ENCODE data around the gene LYPD6B. TPM values are rescaled to one million over a fixed set of nuclear protein-coding genes. Genes with fewer than 3 reads are reported as not detected.

Gene LYPD6B
- total and polyA plus RNA-seq, 2 experiments from 2014 or later: 1.7 to 3.6 TPM

GRCh38 chr2:149042881-149043280 is 4.4 kb downstream of the LYPD6B start (continued):
- TF ChIP-seq, protein P1, sequence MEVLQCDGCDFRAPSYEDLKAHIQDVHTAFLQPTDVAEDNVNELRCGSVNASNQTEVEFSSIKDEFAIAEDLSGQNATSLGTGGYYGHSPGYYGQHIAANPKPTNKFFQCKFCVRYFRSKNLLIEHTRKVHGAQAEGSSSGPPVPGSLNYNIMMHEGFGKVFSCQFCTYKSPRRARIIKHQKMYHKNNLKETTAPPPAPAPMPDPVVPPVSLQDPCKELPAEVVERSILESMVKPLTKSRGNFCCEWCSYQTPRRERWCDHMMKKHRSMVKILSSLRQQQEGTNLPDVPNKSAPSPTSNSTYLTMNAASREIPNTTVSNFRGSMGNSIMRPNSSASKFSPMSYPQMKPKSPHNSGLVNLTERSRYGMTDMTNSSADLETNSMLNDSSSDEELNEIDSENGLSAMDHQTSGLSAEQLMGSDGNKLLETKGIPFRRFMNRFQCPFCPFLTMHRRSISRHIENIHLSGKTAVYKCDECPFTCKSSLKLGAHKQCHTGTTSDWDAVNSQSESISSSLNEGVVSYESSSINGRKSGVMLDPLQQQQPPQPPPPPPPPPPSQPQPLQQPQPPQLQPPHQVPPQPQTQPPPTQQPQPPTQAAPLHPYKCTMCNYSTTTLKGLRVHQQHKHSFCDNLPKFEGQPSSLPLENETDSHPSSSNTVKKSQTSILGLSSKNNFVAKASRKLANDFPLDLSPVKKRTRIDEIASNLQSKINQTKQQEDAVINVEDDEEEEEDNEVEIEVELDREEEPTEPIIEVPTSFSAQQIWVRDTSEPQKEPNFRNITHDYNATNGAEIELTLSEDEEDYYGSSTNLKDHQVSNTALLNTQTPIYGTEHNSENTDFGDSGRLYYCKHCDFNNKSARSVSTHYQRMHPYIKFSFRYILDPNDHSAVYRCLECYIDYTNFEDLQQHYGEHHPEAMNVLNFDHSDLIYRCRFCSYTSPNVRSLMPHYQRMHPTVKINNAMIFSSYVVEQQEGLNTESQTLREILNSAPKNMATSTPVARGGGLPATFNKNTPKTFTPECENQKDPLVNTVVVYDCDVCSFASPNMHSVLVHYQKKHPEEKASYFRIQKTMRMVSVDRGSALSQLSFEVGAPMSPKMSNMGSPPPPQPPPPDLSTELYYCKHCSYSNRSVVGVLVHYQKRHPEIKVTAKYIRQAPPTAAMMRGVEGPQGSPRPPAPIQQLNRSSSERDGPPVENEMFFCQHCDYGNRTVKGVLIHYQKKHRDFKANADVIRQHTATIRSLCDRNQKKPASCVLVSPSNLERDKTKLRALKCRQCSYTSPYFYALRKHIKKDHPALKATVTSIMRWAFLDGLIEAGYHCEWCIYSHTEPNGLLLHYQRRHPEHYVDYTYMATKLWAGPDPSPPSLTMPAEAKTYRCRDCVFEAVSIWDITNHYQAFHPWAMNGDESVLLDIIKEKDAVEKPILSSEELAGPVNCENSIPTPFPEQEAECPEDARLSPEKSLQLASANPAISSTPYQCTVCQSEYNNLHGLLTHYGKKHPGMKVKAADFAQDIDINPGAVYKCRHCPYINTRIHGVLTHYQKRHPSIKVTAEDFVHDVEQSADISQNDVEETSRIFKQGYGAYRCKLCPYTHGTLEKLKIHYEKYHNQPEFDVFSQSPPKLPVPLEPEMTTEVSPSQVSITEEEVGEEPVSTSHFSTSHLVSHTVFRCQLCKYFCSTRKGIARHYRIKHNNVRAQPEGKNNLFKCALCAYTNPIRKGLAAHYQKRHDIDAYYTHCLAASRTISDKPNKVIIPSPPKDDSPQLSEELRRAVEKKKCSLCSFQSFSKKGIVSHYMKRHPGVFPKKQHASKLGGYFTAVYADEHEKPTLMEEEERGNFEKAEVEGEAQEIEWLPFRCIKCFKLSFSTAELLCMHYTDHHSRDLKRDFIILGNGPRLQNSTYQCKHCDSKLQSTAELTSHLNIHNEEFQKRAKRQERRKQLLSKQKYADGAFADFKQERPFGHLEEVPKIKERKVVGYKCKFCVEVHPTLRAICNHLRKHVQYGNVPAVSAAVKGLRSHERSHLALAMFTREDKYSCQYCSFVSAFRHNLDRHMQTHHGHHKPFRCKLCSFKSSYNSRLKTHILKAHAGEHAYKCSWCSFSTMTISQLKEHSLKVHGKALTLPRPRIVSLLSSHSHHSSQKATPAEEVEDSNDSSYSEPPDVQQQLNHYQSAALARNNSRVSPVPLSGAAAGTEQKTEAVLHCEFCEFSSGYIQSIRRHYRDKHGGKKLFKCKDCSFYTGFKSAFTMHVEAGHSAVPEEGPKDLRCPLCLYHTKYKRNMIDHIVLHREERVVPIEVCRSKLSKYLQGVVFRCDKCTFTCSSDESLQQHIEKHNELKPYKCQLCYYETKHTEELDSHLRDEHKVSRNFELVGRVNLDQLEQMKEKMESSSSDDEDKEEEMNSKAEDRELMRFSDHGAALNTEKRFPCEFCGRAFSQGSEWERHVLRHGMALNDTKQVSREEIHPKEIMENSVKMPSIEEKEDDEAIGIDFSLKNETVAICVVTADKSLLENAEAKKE (CRISPR knock-in tag; IDR thresholded peaks at IDR 0.05): no peak
- TF ChIP-seq EZH2 (IDR thresholded peaks at IDR 0.05; ENCODE audit: low read depth, unreplicated experiment) (no peak), POLR2AphosphoS5 (IDR thresholded peaks at IDR 0.05; ENCODE audit: low read depth) (no peak), STAT1 (IDR thresholded peaks at IDR 0.05; ENCODE audit: unreplicated experiment) (no peak)

GRCh38 chr2:149044500-149044899 is 6.0 kb downstream of the LYPD6B start:
- peaks cover 8% of the 10 kb centered on the region for H3K27me3 ChIP-seq (ENCODE audit: insufficient read depth)
- ATAC-seq (no peak), DNase-seq (ENCODE audit: low spot score) (no peak)
- H3K4me3 ChIP-seq: no peak overlapping the region
- H3K36me3 Mint-ChIP-seq (ENCODE audit: low read depth): no peaks in the 10 kb centered on the region; the same call in 2 of the 3 replicates
- H3K79me2 ChIP-seq (replicated peaks; ENCODE audit: insufficient read depth): no peaks in the 10 kb centered on the region
- no peaks in the 10 kb centered on the region for H3K4me1 Mint-ChIP-seq
- peaks cover 10% of the 10 kb centered on the region; the same call in 2 of the 3 replicates for H3K9me3 Mint-ChIP-seq
- peaks cover 9% of the 10 kb centered on the region for H3K27me3 Mint-ChIP-seq (ENCODE audit: insufficient read depth, low read depth, poor library complexity)
- H3K27ac ChIP-seq (ENCODE audit: low read depth): no peak overlapping the region
- no peaks in the 10 kb centered on the region for H3K9me2 ChIP-seq (ENCODE audit: insufficient read depth)
- H4K20me1 ChIP-seq (replicated peaks; ENCODE audit: insufficient read depth): peaks cover 2% of the 10 kb centered on the region; the same call in 1 of the 2 replicates
- H3K27ac Mint-ChIP-seq: no peak overlapping the region
- no peaks in the 10 kb centered on the region for H3K4me1 ChIP-seq (ENCODE audit: insufficient read depth)
- H3K4me3 Mint-ChIP-seq: no peak overlapping the region
- 0 out of 2 replicates have a peak, but pooled peaks cover 4% of the 10 kb centered on the region for H3K36me3 ChIP-seq (ENCODE audit: insufficient read depth)
- H3F3A ChIP-seq (replicated peaks; ENCODE audit: low read depth): no peaks in the 10 kb centered on the region
- H3K4me2 ChIP-seq: no peak overlapping the region
- H2AFZ ChIP-seq: no peak overlapping the region
- no peak for TF ChIP-seq JUNB (IDR thresholded peaks at IDR 0.05; ENCODE audit: unreplicated experiment)
- no peak for TF ChIP-seq REST (IDR thresholded peaks at IDR 0.05; ENCODE audit: unreplicated experiment)
- TF ChIP-seq ZNF114 (CRISPR knock-in tag; IDR thresholded peaks at IDR 0.05): no peak
- no peak for TF ChIP-seq EZH2phosphoT487 (IDR thresholded peaks at IDR 0.05; ENCODE audit: unreplicated experiment)
- TF ChIP-seq EZH2 (IDR thresholded peaks at IDR 0.05; ENCODE audit: low read depth, unreplicated experiment): no peak
- TF ChIP-seq, protein P2, sequence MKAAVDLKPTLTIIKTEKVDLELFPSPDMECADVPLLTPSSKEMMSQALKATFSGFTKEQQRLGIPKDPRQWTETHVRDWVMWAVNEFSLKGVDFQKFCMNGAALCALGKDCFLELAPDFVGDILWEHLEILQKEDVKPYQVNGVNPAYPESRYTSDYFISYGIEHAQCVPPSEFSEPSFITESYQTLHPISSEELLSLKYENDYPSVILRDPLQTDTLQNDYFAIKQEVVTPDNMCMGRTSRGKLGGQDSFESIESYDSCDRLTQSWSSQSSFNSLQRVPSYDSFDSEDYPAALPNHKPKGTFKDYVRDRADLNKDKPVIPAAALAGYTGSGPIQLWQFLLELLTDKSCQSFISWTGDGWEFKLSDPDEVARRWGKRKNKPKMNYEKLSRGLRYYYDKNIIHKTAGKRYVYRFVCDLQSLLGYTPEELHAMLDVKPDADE (IDR thresholded peaks at IDR 0.05): no peak
- no peak for TF ChIP-seq CREB1 (CRISPR knock-in tag; IDR thresholded peaks at IDR 0.05; ENCODE audit: low read depth)
- TF ChIP-seq CTCF (conservative IDR thresholded peaks at IDR 0.05; ENCODE audit: low read depth in 2 of 2): no peak
- no peak for TF ChIP-seq NANOG (IDR thresholded peaks at IDR 0.05; ENCODE audit: borderline replicate concordance)
